IMR-90 (cell line): Measurements from ENCODE around the gene OVCA2. TPM values are rescaled to one million over a fixed set of nuclear protein-coding genes. Genes with fewer than 3 reads are reported as not detected.
A peak's percentile ranks its signal among the peaks of the same experiment; 100 is the strongest.

ENCODE experiments used
- CHD1 ChIP-seq: IDR thresholded peaks from 2 replicates; pipeline ENCODE4 v1.6.1; 2012; ENCODE audit warnings: low read depth, low read length, improper control_type of control experiment
- RFX5 ChIP-seq: IDR thresholded peaks from 2 replicates; pipeline ENCODE4 v1.8.0; 2012; ENCODE audit warnings: low read depth, mild to moderate bottlenecking, low read length, moderate library complexity
- polyA plus RNA-seq, 3 experiments: library from polyadenylated mRNA; depleted of rRNA; stranded (reverse); fragments of >200 nt; gene quantifications; 2 replicates each; pipeline ENCODE4 v1.2.3, GENCODE V29; 2012; ENCODE audit warnings: low replicate concordance in 1 of 3
- total RNA-seq: library from RNA; depleted of rRNA; stranded (reverse); fragments of >200 nt; gene quantifications from 2 replicates; pipeline ENCODE4 v1.2.3, GENCODE V29; 2012
- TF ChIP-seq, protein P1 (sequence below): conservative IDR thresholded peaks from 2 replicates; pipeline ENCODE4 v1.5.1; 2012; ENCODE audit warnings: mild to moderate bottlenecking, low read depth, low read length, improper control_type of control experiment

The OVCA2 gene
- total and polyA plus RNA-seq, 2 of the 4 experiments (the other 2 are of a cell fraction): 38.7 to 46.9 TPM

DNA sequence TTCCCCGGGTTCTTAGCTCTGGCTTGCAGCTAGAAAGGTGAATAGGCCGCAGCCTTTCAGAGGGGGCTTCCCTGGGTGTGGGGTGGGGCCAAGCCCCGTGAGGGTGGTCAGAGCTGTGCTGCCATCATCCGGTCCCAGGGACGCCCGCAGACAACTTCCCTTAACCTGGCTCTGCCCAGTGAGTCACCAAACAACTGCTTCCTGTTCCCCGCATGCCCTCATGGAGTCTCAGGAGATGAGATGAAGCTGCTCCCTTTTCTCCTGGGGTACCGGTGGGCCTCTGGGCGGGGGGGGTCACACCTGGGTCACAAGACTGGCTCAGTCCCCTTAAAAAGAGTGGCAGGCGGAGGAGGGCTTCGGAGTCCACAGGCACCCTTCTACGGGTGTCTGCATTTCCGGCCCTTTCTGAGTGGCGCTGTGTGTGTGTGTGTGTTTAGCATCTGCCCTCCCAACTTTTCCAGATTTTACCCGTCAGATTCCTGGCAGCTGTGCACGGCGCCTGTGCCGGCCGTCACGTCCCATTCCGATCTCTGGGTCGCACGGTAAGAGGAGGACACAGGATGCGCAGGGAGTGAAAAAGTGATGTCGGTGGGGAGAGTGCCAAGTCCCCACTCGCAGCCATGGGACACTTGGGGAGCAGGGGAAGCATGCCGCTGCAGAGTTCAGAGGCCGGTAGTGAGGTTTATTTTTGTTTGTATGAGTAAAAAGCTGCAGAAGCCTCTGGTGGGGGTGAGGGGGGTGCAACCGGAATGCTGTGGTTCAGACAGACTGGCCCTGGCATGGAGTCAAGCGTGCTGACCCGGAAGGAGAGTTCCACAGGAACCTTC lies 29.8 kb downstream of the OVCA2 start (continued):
- TF ChIP-seq, protein P1, sequence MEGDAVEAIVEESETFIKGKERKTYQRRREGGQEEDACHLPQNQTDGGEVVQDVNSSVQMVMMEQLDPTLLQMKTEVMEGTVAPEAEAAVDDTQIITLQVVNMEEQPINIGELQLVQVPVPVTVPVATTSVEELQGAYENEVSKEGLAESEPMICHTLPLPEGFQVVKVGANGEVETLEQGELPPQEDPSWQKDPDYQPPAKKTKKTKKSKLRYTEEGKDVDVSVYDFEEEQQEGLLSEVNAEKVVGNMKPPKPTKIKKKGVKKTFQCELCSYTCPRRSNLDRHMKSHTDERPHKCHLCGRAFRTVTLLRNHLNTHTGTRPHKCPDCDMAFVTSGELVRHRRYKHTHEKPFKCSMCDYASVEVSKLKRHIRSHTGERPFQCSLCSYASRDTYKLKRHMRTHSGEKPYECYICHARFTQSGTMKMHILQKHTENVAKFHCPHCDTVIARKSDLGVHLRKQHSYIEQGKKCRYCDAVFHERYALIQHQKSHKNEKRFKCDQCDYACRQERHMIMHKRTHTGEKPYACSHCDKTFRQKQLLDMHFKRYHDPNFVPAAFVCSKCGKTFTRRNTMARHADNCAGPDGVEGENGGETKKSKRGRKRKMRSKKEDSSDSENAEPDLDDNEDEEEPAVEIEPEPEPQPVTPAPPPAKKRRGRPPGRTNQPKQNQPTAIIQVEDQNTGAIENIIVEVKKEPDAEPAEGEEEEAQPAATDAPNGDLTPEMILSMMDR: 0 out of 2 replicates have a peak, but pooled peaks have one; percentile 12
- TF ChIP-seq CHD1: no peak
- TF ChIP-seq RFX5: no peak
